Caco-2 (cell line): ENCODE data around the gene SYNJ1. TPM values are rescaled to one million over a fixed set of nuclear protein-coding genes. Genes with fewer than 3 reads are reported as not detected.

Experiments used
- BruUV-seq: library from RNA; stranded (reverse); fragments of 400-500 nt; replicated peaks from 2 replicates; lab custom pipeline; 2021; lab: Mats Ljungman, UMichigan
- CTCF ChIA-PET: fragments of 300-600 bp; sonication (Branson Sonifier 250); formaldehyde crosslinking; loops from one replicate; lab custom pipeline; 2022; ENCODE audit warnings: antibody characterized with exemption; lab: Charles Lee
- POLR2A ChIA-PET: fragments of 300-600 bp; sonication (Branson Sonifier 250); formaldehyde crosslinking; loops from one replicate; lab custom pipeline; 2022; ENCODE audit warnings: antibody characterized with exemption; lab: Charles Lee
- DNase-seq, 2 experiments: peaks; one replicate each; pipeline versions ENCODE4 v3.0.0 to v3.0.0-alpha.2; 2020 to 2022
- H3K27me3 ChIP-seq: replicated peaks from 2 replicates; pipeline ENCODE4 v1.6.0; 2011; ENCODE audit warnings: low read length; ENCODE audit not compliant: control insufficient read depth, insufficient read depth
- H3K36me3 ChIP-seq: 2 replicates; pipeline ENCODE4 v1.5.1; 2011; ENCODE audit warnings: low read length; ENCODE audit not compliant: control insufficient read depth, insufficient read depth
- H3K4me1 ChIP-seq: fragments of 250-450 bp; sonication (Bioruptor Pico); 2 replicates; pipeline ENCODE4 v1.5.1; 2020; ENCODE audit warnings: mild to moderate bottlenecking
- H3K4me3 ChIP-seq: 2 replicates; pipeline ENCODE4 v1.5.1; 2011; ENCODE audit warnings: low read depth, mild to moderate bottlenecking, control low read depth, low read length
- H3K9me3 ChIP-seq: fragments of 250-450 bp; sonication (Bioruptor Pico); 2 replicates; pipeline ENCODE4 v1.5.1; 2020; ENCODE audit warnings: mild to moderate bottlenecking, moderate library complexity
- H3K27ac Mint-ChIP-seq: one replicate; pipeline ENCODE4 v1.8.0; 2022; ENCODE audit warnings: mixed read lengths; ENCODE audit not compliant: unreplicated experiment
- H3K27me3 Mint-ChIP-seq: one replicate; pipeline ENCODE4 v1.8.0; 2022; ENCODE audit warnings: mixed read lengths; ENCODE audit not compliant: insufficient read depth, unreplicated experiment
- H3K36me3 Mint-ChIP-seq: one replicate; pipeline ENCODE4 v1.8.0; 2022; ENCODE audit warnings: mild to moderate bottlenecking, mixed read lengths; ENCODE audit not compliant: insufficient read depth, unreplicated experiment
- H3K4me1 Mint-ChIP-seq: one replicate; pipeline ENCODE4 v1.8.0; 2022; ENCODE audit warnings: low read depth, mixed read lengths; ENCODE audit not compliant: unreplicated experiment
- H3K4me3 Mint-ChIP-seq: one replicate; pipeline ENCODE4 v1.8.0; 2022; ENCODE audit warnings: mild to moderate bottlenecking, moderate library complexity, mixed read lengths; ENCODE audit not compliant: unreplicated experiment
- H3K9me3 Mint-ChIP-seq: one replicate; pipeline ENCODE4 v1.8.0; 2022; ENCODE audit warnings: mixed read lengths; ENCODE audit not compliant: unreplicated experiment
- CTCF ChIP-seq, 2 experiments: fragments of 200-600 bp in 1 of 2; IDR thresholded peaks; 1 replicate in 1 of 2; 2 replicates in 1 of 2; pipeline versions ENCODE4 v1.5.1 to v1.8.0; 2011 to 2022; ENCODE audit warnings: antibody characterized with exemption in 1 of 2, control low read depth in 1 of 2, inconsistent platforms in 1 of 2, low read depth in 1 of 2, low read length in 1 of 2, mild to moderate bottlenecking in 1 of 2, moderate library complexity in 1 of 2; ENCODE audit not compliant: insufficient read depth in 1 of 2, severe bottlenecking in 1 of 2, unreplicated experiment in 1 of 2
- intact Hi-C: fragments of 100-400 bp; cut with micrococcal nuclease; formaldehyde crosslinking; loops from one replicate; pipeline ENCODE4 v1.10.0; 2022; ENCODE audit not compliant: unreplicated experiment
- total RNA-seq: library from RNA; stranded (reverse); gene quantifications from 2 replicates; pipeline ENCODE4 v1.2.3, GENCODE V29; 2022

SYNJ1 gene
- total RNA-seq, 1 experiment from 2014 or later: 8.3 TPM

- intact Hi-C loops: no loop called here
- peaks cover 48% of the 10 kb centered on the region for H3K36me3 Mint-ChIP-seq
- DNase-seq: no peak
- Histone ChIP-seq H3K4me3 (no peak overlapping the region), H3K9me3 (no peaks in the 10 kb centered on the region), H3K27me3 (no peaks in the 10 kb centered on the region), H3K4me1 (no peaks in the 10 kb centered on the region), H3K36me3 (no peaks in the 10 kb centered on the region)
- no peaks in the 10 kb centered on the region for H3K9me3 Mint-ChIP-seq
- ChIA-PET POLR2A (interaction anchor here (0.6 to 0.7 kb wide), 2 partner anchors 8 to 1003 kb away, joined by 3 read pairs; partner anchors contain the start of gene SYNJ1), CTCF (no interaction called here)
- BruUV-seq: no TSS peak
- TF ChIP-seq CTCF (IDR thresholded peaks at IDR 0.05; ENCODE audit: insufficient read depth in 1 of 2, low read depth in 1 of 2, low read length in 1 of 2, severe bottlenecking in 1 of 2, unreplicated experiment in 1 of 2): no peak
- no peaks in the 10 kb centered on the region for H3K27me3 Mint-ChIP-seq
- H3K27ac Mint-ChIP-seq: no peak overlapping the region
- no peak overlapping the region for H3K4me3 Mint-ChIP-seq
- no peaks in the 10 kb centered on the region for H3K4me1 Mint-ChIP-seq
Observed at GRCh38 chr21:32735524-32735923, 7.7 kb upstream of the SYNJ1 start.

GRCh38 chr21:32733990-32734613 lies 6.3 kb upstream of the SYNJ1 start:
- Histone ChIP-seq H3K36me3 (no peaks in the 10 kb centered on the region), H3K4me1 (no peaks in the 10 kb centered on the region), H3K27me3 (no peaks in the 10 kb centered on the region), H3K4me3 (no peak overlapping the region), H3K9me3 (no peaks in the 10 kb centered on the region)
- no TSS peak for BruUV-seq
- TF ChIP-seq CTCF (IDR thresholded peaks at IDR 0.05; ENCODE audit: insufficient read depth in 1 of 2, low read depth in 1 of 2, low read length in 1 of 2, severe bottlenecking in 1 of 2, unreplicated experiment in 1 of 2): no peak
- DNase-seq: no peak
- ChIA-PET POLR2A (no interaction called here), CTCF (no interaction called here)
- H3K27ac Mint-ChIP-seq: no peak overlapping the region
- no peaks in the 10 kb centered on the region for H3K9me3 Mint-ChIP-seq
- H3K36me3 Mint-ChIP-seq: peaks cover 34% of the 10 kb centered on the region
- no peaks in the 10 kb centered on the region for H3K27me3 Mint-ChIP-seq
- intact Hi-C loops: no loop called here
- H3K4me3 Mint-ChIP-seq: no peak overlapping the region
- no peaks in the 10 kb centered on the region for H3K4me1 Mint-ChIP-seq

GRCh38 chr21:32733356-32733755 lies 5.5 kb upstream of the SYNJ1 start:
- CTCF ChIA-PET: no interaction called here
- TF ChIP-seq CTCF (IDR thresholded peaks at IDR 0.05; ENCODE audit: insufficient read depth in 1 of 2, low read depth in 1 of 2, low read length in 1 of 2, severe bottlenecking in 1 of 2, unreplicated experiment in 1 of 2): no peak
- H3K9me3 Mint-ChIP-seq: no peaks in the 10 kb centered on the region

More at GRCh38 chr21:32733356-32733755, 5.5 kb upstream of the SYNJ1 start:
- H3K4me3 Mint-ChIP-seq: no peak overlapping the region
- H3K4me1 Mint-ChIP-seq: no peaks in the 10 kb centered on the region
- intact Hi-C loops: no loop called here
- Histone ChIP-seq H3K4me1 (peaks cover 4% of the 10 kb centered on the region; the same call in 1 of the 2 replicates), H3K27me3 (no peaks in the 10 kb centered on the region), H3K4me3 (no peak overlapping the region), H3K36me3 (no peaks in the 10 kb centered on the region), H3K9me3 (no peaks in the 10 kb centered on the region)
- DNase-seq: no peak
- no peaks in the 10 kb centered on the region for H3K27me3 Mint-ChIP-seq
- no TSS peak for BruUV-seq
- POLR2A ChIA-PET: no interaction called here
- peaks cover 29% of the 10 kb centered on the region for H3K36me3 Mint-ChIP-seq
- no peak overlapping the region for H3K27ac Mint-ChIP-seq
